ENCODE measurements around the gene ZMAT5.

ZMAT5 gene

GRCh38 chr22:29788339-29789279 lies 21.8 kb upstream of the ZMAT5 start:
- in situ Hi-C loops (cut with MboI; ENCODE audit: low sequenced_read_pairs) = no loop called here

DNA sequence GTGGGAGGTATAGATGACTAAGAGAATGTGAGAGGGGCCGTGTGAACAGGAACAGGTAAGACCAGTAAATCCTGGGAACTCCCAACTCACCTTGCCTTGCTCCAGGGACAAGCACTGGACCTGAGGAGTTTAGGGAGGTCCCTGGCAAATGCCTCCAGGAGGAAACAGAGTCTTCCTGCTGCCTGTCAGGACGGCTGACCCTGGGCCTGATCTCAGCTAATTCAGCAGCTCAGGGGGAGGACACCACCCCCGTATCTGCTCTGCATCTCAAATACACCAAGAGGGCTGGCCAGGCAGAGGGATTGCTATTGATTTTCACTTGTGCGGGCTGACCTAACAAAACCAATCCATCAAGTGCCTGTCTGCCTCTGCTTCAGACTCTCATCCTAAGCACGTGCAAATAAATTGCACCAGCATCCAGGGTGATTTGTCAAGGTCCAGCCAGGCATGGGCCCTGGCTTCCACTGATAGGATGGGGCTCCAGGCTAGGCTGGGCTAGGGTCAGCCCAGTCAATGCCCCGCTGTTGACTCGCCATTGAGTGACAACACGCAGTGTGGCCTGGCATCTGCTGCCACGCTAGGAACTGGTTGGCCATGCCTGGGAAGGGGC lies 20.7 kb upstream of the ZMAT5 start:
- in situ Hi-C loops (cut with MboI; ENCODE audit: low sequenced_read_pairs) = no loop called here

GRCh38 chr22:29786031-29786430 lies 19.2 kb upstream of the ZMAT5 start:
- in situ Hi-C loops (cut with MboI; ENCODE audit: low sequenced_read_pairs) = no loop called here

- in situ Hi-C loops (cut with MboI; ENCODE audit: low sequenced_read_pairs) = no loop called here
These were observed 17.9 kb upstream of the ZMAT5 start for GRCh38 chr22:29784451-29785361.

- in situ Hi-C loops (cut with MboI; ENCODE audit: low sequenced_read_pairs) = no loop called here
These were observed 15.4 kb upstream of the ZMAT5 start for GRCh38 chr22:29782061-29782845.

DNA sequence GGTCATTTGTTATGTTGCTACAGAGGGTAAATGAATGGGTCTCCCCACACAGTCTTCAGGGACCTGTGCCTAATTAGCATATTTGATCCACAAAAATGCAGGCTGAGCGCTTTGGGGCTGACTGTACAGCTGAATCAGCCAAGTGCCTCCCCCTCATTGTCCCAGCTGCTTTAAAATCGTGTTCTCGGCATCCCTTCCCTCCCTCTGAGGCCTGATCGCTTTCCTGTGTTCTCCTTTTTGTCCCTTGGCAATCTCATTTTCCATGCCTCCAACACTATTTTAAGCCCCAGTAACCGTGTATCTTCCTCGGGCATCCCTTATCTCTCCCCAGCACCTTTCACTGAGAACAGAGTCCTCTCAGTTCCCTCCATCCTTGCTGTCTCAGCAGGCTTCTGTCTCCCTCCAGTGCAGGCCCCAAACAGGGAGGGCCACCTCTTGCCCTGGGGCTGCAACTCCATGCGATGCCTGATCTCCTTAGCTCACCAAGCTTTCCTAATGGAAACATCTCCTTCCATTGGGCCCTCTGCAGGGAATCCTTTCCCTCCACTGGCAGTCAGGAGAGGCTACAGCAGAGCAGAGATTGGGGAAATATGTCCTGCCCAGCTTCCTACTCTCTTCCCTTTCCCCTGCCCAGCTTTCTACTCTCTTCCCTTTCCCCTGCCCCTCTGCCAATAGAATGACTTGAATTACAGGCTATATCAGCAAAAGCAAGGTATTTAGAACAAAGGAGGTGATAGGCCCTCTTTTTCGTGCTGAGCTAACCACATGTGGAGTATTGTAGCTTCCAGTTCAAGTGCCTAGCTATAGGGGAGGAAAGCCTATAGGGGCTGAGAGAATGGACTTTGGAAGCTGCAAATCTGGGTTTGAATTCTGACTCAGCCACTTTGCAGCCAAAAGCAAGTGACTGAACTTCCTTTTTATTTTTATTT lies 14.2 kb upstream of the ZMAT5 start:
- in situ Hi-C loops (cut with MboI; ENCODE audit: low sequenced_read_pairs) = no loop called here

DNA sequence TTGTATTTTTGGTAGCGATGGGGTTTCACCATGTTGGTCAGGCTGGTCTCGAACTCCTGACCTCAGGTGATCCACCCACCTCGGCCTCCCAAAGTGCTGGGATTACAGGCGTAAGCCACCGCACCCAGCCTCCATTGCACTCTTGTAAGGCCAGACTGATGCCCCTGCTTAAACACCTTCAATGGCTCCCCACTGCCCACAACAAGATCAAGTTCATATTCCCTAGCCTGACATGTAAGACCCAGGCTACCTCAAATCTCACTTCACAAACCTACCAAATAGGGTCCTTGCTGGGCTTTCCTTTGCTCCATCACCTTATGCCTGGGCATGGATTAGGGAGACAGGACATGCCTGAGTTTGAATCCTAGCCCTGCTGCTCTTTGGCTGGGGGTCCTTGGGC lies 13.4 kb upstream of the ZMAT5 start:
- in situ Hi-C loops (cut with MboI; ENCODE audit: low sequenced_read_pairs) = no loop called here

DNA sequence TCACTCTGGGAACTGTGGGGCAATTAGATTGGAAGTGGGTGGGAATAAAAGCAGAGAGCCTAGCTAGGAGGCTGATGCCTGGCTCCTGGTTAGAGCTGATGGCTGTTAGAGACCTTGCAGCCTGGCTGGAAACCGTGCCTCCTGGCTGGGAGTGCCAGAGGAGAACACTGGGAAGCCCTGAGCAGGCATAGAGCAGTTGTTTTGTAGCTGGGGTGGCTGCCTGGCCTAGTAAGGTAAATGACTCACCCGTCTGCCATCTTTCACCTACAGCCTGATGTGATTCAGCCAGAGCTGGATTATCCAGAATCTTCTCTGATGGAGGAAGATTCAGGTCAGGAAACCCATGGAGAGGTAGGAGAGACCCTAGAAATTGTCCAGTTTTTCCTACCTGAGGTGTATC lies 6.4 kb upstream of the ZMAT5 start:
- in situ Hi-C loops (cut with MboI; ENCODE audit: low sequenced_read_pairs) = no loop called here

GRCh38 chr22:29772170-29772641 lies 5.4 kb upstream of the ZMAT5 start:
- in situ Hi-C loops (cut with MboI; ENCODE audit: low sequenced_read_pairs) = no loop called here

GRCh38 chr22:29769723-29770321 lies 3.0 kb upstream of the ZMAT5 start:
- in situ Hi-C loops (cut with MboI; ENCODE audit: low sequenced_read_pairs) = no loop called here

DNA sequence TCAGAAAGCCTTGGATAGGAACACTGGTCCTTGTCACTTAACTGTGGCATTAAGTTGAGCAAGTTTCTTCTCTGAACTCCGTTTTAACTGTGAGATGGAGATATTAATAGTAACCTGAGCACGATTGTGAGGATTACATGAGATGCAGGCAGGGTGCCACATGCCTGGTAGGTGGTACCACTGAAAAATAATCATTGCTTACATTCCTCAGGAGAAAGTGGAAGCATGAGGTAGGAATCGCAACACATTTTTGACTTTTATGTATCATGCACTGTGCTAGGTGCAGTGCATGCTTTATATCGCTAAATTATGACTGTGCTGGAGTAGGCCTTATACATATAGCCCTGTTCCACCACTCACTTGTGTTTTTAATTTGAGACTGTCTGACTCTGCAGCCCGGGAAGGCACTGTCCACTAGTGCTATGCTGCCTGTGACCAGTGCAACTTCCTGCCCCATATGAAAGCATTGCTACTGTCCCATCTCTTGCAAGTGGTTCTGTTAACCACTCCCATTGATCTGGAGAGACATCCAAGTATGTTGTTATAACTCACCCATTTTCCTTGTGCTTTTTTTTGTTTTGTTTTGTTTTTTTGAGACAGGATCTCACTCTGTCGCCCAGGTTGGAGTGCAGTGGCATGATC lies 1.4 kb upstream of the ZMAT5 start:
- in situ Hi-C loops (cut with MboI; ENCODE audit: low sequenced_read_pairs) = no loop called here

- in situ Hi-C loops (cut with MboI; ENCODE audit: low sequenced_read_pairs) = no loop called here
These were observed 604 bp upstream of the ZMAT5 start, which contains the start of gene UQCR10 for GRCh38 chr22:29767171-29768051. TSS of gene UQCR10 (plus strand) at chr22:29767369. CDS start at chr22:29767399, 30 bp downstream.

GRCh38 chr22:29765905-29766631 lies 739 bp downstream of the ZMAT5 start:
- in situ Hi-C loops (cut with MboI; ENCODE audit: low sequenced_read_pairs) = no loop called here

DNA sequence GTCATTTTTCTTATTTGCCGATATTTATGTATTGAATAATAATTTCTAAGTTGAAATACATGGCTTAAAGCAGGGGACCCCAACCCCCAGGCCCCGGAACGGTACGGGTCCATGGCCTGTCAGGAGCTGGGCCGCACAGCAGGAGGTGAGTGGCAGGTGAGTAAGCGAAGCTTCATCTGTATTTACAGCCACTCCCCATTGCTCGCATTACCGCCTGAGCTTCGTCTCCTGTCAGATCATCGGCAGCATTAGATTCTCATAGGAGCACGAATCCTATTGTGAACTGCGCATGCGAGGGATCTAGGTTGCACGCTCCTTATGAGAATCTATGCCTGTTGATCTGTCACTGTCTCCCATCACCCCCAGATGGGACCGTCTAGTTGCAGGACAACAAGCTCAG lies 4.5 kb downstream of the ZMAT5 start:
- in situ Hi-C loops (cut with MboI; ENCODE audit: low sequenced_read_pairs) = no loop called here

- in situ Hi-C loops (cut with MboI; ENCODE audit: low sequenced_read_pairs) = no loop called here
These were observed 7.8 kb downstream of the ZMAT5 start for GRCh38 chr22:29758959-29759358.

GRCh38 chr22:29758068-29758622 lies 8.7 kb downstream of the ZMAT5 start:
- in situ Hi-C loops (cut with MboI; ENCODE audit: low sequenced_read_pairs) = no loop called here
